MM.1S (cell line): ENCODE measurements around the gene GDF7.

ENCODE experiments used
- CTCF ChIP-seq: fragments of 300-600 bp; sonication (generic); IDR thresholded peaks from 2 replicates; pipeline ENCODE4 v1.5.1; 2016; ENCODE audit warnings: antibody characterized with exemption, low read length, mixed read lengths
- EZH2 ChIP-seq: fragments of 300-600 bp; sonication (generic); optimal IDR thresholded peaks from 2 replicates; pipeline ENCODE3; 2017; ENCODE audit warnings: low read depth, mild to moderate bottlenecking, antibody characterized with exemption, low read length, mixed read lengths
- EZH2phosphoT487 ChIP-seq: fragments of 300-600 bp; sonication (generic); IDR thresholded peaks from 2 replicates; pipeline ENCODE4 v1.6.1; 2018; ENCODE audit warnings: antibody characterized with exemption, low read length

- TF ChIP-seq CTCF (no peak), EZH2 (no peak), EZH2phosphoT487 (no peak)
These were observed 30.5 kb downstream of the GDF7 start for GRCh38 chr2:20697322-20697934.
